Spleen (tissue), 7 donors: ENCODE results near the gene FBN1.

Experiments
- POLR2A ChIP-seq, 3 donors: fragments of 450-650 bp; IDR thresholded peaks; one replicate each; pipeline ENCODE4 v1.5.1; 2017; ENCODE audit warnings: antibody characterized with exemption in 3 of 3, mild to moderate bottlenecking in 1 of 3
- POLR2AphosphoS5 ChIP-seq, 3 donors: sonication (generic); formaldehyde crosslinking; IDR thresholded peaks; one replicate each; pipeline ENCODE4 v1.5.1; 2017; ENCODE audit warnings: antibody characterized with exemption in 3 of 3
- TF ChIP-seq, protein P1 (sequence below), 11 experiments: fragments of 200-600 bp in 7 of 11; fragments of 450-650 bp in 4 of 11; sonication (generic) in 4 of 11; IDR thresholded peaks in 8 of 11; conservative IDR thresholded peaks in 3 of 11; 1 replicate in 7 of 11; 2 replicates in 4 of 11; pipeline versions ENCODE4 v1.4.0 to v1.8.0; 2016 to 2021; ENCODE audit warnings: antibody characterized with exemption in 11 of 11, inconsistent platforms in 4 of 11, mild to moderate bottlenecking in 1 of 11
- donor health status: DM: no; HTN: no; CAD: no; lungs with moderate emphysema.
- donor health status: DM: no; HTN: no; CAD: no.
- donor health status: DM: no; HTN: no; CAD: no.

DNA sequence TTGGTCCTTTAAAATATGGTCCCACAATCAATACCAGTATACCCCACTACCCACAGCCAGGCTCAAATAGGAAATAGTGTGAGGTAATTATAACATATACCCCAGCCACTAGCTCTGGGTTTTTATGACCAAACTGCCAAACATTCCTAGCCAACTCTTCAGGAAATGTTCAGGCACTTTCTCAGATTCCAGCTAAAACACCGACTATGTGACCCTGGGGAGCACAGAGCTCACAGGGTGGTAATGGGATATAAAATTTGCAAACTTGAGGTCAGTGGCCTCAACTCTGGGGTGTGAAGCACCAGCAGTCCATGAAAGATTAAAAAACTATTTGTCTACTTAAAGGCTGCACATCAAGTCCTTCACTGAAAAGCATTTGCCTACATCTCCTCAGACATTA, 12.9 kb downstream of the FBN1 start:
- TF ChIP-seq POLR2A (IDR thresholded peaks at IDR 0.05) (no peak), POLR2AphosphoS5 (IDR thresholded peaks at IDR 0.05) (no peak)
- TF ChIP-seq, protein P1, sequence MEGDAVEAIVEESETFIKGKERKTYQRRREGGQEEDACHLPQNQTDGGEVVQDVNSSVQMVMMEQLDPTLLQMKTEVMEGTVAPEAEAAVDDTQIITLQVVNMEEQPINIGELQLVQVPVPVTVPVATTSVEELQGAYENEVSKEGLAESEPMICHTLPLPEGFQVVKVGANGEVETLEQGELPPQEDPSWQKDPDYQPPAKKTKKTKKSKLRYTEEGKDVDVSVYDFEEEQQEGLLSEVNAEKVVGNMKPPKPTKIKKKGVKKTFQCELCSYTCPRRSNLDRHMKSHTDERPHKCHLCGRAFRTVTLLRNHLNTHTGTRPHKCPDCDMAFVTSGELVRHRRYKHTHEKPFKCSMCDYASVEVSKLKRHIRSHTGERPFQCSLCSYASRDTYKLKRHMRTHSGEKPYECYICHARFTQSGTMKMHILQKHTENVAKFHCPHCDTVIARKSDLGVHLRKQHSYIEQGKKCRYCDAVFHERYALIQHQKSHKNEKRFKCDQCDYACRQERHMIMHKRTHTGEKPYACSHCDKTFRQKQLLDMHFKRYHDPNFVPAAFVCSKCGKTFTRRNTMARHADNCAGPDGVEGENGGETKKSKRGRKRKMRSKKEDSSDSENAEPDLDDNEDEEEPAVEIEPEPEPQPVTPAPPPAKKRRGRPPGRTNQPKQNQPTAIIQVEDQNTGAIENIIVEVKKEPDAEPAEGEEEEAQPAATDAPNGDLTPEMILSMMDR (IDR thresholded peaks at IDR 0.05 in 8 of 11, conservative IDR thresholded peaks at IDR 0.05 in 3 of 11) = no peak
